Hippocampal formation (tissue), 2 donors: ENCODE data around the gene PPP1R14B.

Source experiments
- DNase-seq, 2 donors: peaks; one replicate each; lab custom pipeline; 2025; lab: John Stamatoyannopoulos, UW

PPP1R14B gene, protein sequence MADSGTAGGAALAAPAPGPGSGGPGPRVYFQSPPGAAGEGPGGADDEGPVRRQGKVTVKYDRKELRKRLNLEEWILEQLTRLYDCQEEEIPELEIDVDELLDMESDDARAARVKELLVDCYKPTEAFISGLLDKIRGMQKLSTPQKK

GRCh38 chr11:64246871-64247728 is at the start of gene PPP1R14B:
Gene PPP1R14B, minus strand, starts transcription at chr11:64246943. Its CDS starts 270 bp downstream, at chr11:64246673.
- DNase-seq: peak; percentile 58 to 82

- DNase-seq: no peak
Measured at GRCh38 chr11:64296236-64296635, 49.5 kb upstream of the PPP1R14B start.

GRCh38 chr11:64295760-64296159 is 49.0 kb upstream of the PPP1R14B start:
- no peak for DNase-seq

- no peak for DNase-seq
Measured at GRCh38 chr11:64294774-64295173, 48.0 kb upstream of the PPP1R14B start.

DNA sequence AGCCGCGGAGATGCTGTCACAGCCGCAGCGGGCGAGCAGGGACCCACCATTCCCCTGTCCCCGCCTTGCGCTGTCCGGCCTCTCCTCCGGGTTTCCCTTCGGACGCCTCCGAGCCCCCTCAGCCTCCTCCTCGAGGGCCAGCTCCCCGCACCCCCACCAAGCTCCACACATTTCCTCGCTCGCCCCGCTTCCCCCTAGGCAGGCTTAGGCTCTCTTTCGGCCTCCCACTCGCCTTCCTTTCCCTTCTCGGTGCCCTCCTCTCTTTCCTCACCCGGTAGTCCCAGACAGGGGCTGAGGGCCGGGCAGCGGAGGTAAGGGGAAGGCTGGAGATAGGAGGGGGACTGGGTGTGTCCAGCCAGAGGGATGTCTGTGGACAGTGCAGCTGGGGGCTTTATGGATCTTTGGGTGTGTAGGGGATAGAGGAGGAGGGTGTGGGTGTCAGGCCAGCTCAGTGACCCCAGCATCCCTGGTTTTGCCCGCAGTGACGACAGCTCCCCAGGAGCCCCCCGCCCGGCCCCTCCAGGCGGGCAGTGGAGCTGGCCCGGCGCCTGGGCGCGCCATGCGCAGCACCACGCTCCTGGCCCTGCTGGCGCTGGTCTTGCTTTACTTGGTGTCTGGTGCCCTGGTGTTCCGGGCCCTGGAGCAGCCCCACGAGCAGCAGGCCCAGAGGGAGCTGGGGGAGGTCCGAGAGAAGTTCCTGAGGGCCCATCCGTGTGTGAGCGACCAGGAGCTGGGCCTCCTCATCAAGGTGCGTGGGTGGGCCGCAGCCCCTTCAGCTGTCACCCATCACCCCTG is 45.9 kb upstream of the PPP1R14B start:
- DNase-seq: no peak

DNA sequence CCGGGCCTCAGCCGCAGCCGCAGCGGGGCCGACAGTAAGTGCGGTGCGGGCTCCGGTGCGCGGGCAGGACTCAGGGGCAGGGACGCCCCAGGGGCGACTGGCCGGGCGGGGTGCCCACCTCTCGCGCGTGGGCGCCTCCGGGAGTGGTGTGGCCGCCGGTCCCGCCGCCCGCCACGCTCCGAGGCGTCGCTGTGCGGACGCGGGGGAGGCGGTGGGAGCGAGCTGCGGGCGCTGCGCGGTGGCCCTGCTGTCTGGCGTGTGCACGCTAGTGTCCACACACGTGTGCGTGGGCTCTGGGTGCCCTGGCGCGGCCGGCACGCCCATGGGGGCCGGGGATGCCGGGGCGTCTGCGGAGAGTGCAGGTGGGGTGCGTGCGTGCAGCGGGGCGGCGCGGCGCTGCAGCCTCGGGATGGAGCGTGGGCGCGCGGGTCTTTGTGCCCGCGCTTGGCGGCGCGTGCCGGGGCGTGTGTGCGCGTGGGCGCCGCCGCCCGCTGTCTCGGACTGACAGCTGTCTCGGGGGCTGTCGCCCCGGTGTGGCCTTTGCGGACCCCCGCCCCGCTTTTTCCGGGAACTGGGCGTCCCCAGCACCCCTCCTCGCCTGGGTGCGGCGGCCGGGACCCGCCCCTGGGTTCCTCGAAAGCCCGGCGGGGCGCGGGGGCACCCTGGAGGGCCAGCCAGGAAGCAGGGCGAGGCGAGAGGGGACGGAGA is 45.2 kb upstream of the PPP1R14B start:
- no peak for DNase-seq

GRCh38 chr11:64291262-64291751 is 44.6 kb upstream of the PPP1R14B start, which contains the start of gene KCNK4:
Gene KCNK4, plus strand, starts transcription at chr11:64291302. Its CDS starts 1,717 bp downstream, at chr11:64293019.
- no peak for DNase-seq

- no peak for DNase-seq
Measured at GRCh38 chr11:64290352-64291261, 43.9 kb upstream of the PPP1R14B start.

- no peak for DNase-seq
Measured at GRCh38 chr11:64289002-64289564, 42.3 kb upstream of the PPP1R14B start.

DNA sequence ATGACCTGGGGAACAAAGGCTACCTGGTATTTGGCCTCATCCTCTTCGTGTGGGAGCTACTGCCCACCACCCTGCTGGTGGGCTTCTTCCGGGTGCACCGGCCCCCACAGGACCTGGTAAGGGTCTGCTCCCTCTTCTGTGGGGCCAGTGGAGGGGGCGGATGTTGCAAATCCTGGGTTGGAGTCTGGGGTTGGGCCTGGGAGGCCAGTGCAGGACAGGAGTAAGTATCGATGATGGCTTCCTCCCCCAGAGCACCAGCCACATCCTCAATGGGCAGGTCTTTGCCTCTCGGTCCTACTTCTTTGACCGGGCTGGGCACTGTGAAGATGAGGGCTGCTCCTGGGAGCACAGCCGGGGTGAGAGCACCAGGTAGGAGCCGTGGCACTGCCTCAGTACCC is 41.6 kb upstream of the PPP1R14B start:
- no peak for DNase-seq

DNA sequence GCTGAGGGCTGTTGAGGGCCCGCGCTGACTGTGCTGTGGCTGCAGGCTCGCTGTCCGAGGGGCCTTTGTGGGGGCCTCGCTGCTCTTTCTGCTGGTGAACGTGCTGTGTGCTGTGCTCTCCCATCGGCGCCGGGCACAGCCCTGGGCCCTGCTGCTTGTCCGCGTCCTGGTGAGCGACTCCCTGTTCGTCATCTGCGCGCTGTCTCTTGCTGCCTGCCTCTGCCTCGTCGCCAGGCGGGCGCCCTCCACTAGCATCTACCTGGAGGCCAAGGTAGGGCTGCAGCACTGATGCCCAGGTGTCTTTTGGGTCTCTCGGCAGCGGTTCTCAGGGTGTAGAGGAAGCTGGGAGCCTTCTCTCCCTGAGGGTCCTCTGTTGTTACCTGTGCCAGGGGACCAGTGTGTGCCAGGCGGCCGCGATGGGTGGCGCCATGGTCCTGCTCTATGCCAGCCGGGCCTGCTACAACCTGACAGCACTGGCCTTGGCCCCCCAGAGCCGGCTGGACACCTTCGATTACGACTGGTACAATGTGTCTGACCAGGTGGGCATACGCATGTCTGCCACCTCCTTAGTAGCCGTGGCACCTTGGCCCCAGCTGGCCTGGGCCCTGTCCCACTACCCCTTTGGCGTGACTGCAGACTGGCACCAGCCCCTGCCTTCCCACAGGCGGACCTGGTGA is 41.1 kb upstream of the PPP1R14B start:
- no peak for DNase-seq

GRCh38 chr11:64286801-64287159 is 40.0 kb upstream of the PPP1R14B start:
- DNase-seq: no peak

- DNase-seq: no peak
Measured at GRCh38 chr11:64285885-64286800, 39.4 kb upstream of the PPP1R14B start.

DNA sequence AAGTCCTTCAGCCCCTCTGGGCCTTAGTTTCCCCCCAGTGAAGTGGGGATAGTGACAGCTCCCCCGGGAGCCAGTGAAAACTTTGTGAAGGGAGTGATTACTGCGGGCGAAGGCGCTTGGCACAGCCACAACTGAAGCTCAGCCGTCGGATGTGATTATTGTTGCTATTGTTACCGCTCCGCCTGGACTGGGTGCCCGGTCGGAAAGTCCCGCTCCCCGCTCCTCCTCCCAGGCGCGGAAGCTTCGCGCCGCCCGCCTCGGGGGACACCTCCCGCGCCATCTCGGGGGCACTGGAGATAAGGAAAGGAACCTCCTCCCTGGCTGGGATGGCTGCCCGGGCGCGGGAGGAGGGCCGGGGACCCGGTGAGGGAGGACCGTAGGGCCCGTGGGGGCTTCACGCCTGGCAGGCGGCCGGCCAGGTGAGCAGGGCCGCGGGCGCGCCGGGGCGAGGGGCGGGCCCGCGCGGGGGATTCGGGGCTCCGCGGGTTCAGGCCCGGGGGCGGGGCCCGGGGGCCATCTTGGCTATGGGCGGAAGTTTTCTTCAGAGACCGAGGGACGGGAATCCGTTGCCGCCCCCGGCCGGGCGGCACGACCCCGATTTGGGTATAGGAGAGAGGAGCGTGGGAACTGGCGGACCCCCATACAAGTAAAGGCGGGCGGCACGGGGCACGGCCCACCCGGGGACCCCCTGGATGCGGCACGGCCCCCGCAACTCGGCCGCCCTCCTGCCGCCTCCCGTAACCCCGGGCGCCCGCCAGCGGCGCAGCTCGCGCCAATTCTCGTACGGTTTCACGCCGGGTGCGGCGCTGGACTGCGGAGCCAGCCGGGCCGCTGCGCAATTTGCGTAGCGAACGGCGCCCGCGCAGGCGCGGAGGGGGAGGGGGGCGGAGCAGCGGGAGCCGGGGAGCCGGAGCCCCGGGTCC is 38.5 kb upstream of the PPP1R14B start, which contains the start of gene GPR137:
TSS of gene GPR137 (plus strand) at position 887 of the 923 bp plus-strand sequence. CDS start 677 bp downstream, outside the sequence.
- peak; percentile 81 to 88 for DNase-seq

DNA sequence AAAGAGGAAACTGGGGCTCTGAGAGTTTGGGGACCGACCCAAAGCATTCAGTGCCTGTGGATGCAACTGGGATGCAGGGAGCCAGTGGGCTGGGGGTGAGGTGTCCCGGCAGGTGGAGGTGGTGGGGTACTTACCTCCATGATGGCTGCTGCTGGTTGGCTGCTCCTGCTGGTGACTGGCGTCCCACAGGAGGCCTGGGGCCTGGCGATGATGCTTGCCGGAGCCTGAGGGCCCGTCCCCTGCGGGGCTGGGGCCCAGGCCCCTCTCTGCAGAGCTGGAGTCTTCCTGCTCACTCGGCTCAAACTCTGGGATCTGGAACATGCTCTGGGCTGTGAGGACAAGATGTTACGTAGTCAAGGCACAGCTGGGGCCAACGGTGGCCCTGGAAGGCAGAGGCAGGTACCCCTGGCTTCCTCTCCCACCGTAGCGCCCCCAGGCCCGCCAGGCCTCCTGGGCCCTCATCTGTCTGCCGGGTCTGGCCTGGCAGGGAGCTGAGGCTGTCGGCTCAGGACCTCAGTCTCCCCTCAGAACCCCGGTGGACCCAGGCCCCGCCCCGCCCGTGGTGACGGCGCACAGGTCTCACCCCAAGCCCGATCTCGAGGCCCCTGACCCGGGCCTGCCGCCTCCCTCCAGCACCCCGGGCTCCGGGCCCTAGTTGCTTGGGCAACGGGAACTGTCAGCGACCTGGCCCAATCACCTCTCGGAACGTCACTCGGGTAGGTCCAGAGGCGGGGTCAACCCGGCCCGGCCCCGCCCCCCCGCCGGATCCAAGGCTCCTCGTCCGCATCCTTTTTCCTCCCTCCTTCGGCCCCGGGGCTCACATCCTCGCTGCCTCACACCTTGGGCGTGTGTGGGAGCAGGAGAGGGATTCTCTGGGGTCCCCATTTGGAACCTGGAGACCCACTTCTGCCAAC is 37.6 kb upstream of the PPP1R14B start, which contains the start of gene BAD:
TSS of gene BAD (minus strand) at position 618 of the 914 bp plus-strand sequence. CDS start at position 321, 297 bp downstream.
- peak; percentile 93 to 95 for DNase-seq

DNA sequence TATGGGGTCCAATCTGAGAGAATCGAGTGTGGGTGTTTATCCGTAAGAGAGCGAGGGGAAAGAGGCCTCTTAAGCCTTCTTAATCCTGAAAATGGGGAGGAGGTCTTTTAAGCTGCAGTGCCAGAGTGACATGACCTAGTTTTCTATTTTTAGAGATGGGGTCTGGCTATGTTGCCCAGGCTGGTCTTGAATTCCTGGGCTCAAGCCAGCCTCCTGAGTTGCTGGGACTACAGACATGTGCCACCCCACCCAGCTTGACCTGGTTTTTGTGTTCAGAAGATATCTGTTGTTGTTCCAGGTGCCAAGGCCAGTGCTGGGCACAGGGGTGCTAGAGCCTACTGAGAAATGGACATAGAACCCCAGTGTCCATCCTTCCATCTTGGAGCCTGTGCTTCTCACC is 36.3 kb upstream of the PPP1R14B start:
- DNase-seq: no peak
